HG03457 (cell line): ENCODE data around the gene ABHD8.

Experiments used
- ATAC-seq: cut with Tn5 transposase; IDR thresholded peaks from one replicate; pipeline ENCODE4 v1.9.1; 2021; ENCODE audit warnings: moderate number of reproducible peaks; ENCODE audit not compliant: unreplicated experiment

Gene ABHD8

GRCh38 chr19:17243830-17244617, 59.2 kb downstream of the ABHD8 start:
- ATAC-seq: no peak

- ATAC-seq: no peak
Measured at GRCh38 chr19:17243211-17243829, 59.9 kb downstream of the ABHD8 start.

- ATAC-seq: no peak
Measured at GRCh38 chr19:17242431-17243208, 60.6 kb downstream of the ABHD8 start.
